Lower leg skin (tissue), 4 donors: Measurements from ENCODE around the gene ERG. TPM values are rescaled to one million over a fixed set of nuclear protein-coding genes. Genes with fewer than 3 reads are reported as not detected.
A peak's percentile ranks its signal among the peaks of the same experiment; 100 is the strongest.

ENCODE experiments used
- DNase-seq, 2 donors: peaks; one replicate each; pipeline ENCODE4 v3.0.0-alpha.2; 2019; ENCODE audit warnings: low spot score in 2 of 2
- H3K4me3 ChIP-seq: fragments of 200-600 bp; sonication (generic); 2 replicates; pipeline ENCODE4 v1.5.1; 2017; ENCODE audit warnings: mild to moderate bottlenecking, low read depth; ENCODE audit not compliant: poor library complexity, severe bottlenecking
- POLR2A ChIP-seq, 2 donors: fragments of 450-650 bp; IDR thresholded peaks; one replicate each; pipeline ENCODE4 v1.6.1; 2016 to 2017; ENCODE audit warnings: antibody characterized with exemption in 2 of 2, mild to moderate bottlenecking in 1 of 2, moderate library complexity in 1 of 2
- WGBS, 2 donors: methylation state at CpG; one replicate each; pipeline ENCODE4 v1.1.5; 2018; 5-methylcytosine and 5-hydroxymethylcytosine counted together
- intact Hi-C: fragments of 100-400 bp; cut with DNase I; formaldehyde crosslinking; loops from one replicate; pipeline ENCODE4 v1.15.0; 2023; ENCODE audit warnings: low total_unique reads
- total RNA-seq, 4 donors: library from RNA; depleted of rRNA; stranded (reverse); fragments of >200 nt; gene quantifications; one replicate each; pipeline ENCODE4 v1.1.0, GENCODE V29; 2016
- TF ChIP-seq, protein P1 (sequence below), 3 donors: fragments of 450-650 bp; IDR thresholded peaks; one replicate each; pipeline ENCODE4 v1.5.1; 2016; ENCODE audit warnings: antibody characterized with exemption in 3 of 3, mild to moderate bottlenecking in 3 of 3, moderate library complexity in 2 of 3

The ERG gene
- total RNA-seq, 4 donors from 2014 or later = 3.5 to 12.5 (median 6.6) TPM

DNA sequence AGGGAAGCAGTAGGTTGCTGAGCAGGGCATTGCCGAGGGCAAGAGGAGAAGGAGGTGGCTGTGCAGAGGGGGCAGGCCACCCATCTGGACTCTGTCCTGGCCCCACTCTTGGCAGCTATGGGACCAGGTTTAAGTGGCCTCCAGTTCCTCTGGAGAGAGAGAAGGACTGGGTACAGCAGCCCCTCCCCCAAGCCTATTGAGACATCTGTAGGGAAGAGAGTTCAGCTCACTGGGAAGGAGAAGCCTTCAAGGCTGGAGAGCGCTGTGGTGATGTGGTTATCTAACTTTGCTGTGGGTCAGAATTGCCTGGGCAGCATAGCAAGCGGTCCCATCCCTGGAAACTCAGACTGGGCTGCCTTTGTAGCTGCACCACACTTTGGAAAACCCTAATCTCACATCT, 147.6 kb downstream of the ERG start:
- intact Hi-C loops = loop anchor here (2.0 kb wide), 1 partner anchor 130 kb away; no protein-coding TSS in a partner anchor
- no peak for TF ChIP-seq POLR2A (IDR thresholded peaks at IDR 0.05)
- TF ChIP-seq, protein P1, sequence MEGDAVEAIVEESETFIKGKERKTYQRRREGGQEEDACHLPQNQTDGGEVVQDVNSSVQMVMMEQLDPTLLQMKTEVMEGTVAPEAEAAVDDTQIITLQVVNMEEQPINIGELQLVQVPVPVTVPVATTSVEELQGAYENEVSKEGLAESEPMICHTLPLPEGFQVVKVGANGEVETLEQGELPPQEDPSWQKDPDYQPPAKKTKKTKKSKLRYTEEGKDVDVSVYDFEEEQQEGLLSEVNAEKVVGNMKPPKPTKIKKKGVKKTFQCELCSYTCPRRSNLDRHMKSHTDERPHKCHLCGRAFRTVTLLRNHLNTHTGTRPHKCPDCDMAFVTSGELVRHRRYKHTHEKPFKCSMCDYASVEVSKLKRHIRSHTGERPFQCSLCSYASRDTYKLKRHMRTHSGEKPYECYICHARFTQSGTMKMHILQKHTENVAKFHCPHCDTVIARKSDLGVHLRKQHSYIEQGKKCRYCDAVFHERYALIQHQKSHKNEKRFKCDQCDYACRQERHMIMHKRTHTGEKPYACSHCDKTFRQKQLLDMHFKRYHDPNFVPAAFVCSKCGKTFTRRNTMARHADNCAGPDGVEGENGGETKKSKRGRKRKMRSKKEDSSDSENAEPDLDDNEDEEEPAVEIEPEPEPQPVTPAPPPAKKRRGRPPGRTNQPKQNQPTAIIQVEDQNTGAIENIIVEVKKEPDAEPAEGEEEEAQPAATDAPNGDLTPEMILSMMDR (IDR thresholded peaks at IDR 0.05) = no peak
- 91 to 96% methylated on average over 3 of the region's 3 CpGs for WGBS, 2 donors
- DNase-seq = no peak
- H3K4me3 ChIP-seq = no peak overlapping the region

DNA sequence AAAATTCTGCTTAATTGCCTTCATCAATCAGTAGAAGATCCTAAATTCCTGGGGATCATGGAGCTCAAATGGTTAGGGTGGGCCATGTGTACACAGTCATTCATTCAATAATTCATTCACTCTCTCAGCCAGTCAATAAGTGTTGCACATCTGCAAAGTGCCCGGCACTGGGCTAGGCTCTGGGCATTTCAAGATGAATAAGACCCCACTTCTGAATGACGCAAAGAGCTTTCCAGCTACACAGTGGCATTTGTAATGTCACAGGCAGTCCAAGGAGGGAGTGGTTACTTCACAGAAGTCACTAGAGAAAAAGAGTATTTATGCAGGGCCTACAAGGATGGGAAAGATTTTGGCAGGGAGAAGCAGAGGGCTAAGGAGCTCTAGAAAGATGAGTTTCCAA, 148.3 kb downstream of the ERG start:
- DNase-seq = no peak
- intact Hi-C loops = loop anchor here (2.0 kb wide), 1 partner anchor 129 kb away; no protein-coding TSS in a partner anchor
- 94 to 100% methylated on average over 2 of the region's 2 CpGs for WGBS, 2 donors
- TF ChIP-seq POLR2A (IDR thresholded peaks at IDR 0.05) = no peak
- TF ChIP-seq, protein P1 (IDR thresholded peaks at IDR 0.05) = no peak
- no peak overlapping the region for H3K4me3 ChIP-seq

DNA sequence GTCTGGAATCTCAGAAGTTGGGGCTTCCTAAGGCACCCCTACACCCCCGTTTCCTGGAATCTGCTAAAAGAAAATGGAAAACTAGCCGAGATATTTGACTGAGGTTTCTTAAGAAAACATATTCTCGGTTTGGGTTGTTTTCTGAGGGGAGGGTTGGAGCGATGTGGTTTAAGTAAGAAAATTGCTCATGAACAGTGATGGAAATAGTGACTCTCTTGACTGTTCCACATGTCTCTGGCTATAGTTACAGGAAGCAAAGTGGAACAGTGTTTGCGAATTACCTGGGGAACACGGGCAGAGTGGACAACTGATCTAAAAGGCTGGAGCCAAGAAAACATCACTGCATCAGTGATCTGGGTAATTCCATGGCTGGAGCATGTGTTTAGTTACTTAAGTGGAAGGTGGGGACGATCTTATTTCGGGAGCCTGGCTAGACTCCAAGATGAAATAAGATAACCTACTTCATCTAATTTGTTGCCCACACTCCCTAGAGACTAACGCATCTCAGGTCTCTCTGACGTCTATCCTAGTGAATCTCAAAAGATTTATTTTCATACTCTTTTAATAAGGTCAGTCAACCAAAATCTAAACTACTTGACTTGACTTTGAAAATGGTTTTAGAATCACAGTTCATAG, 149.0 kb downstream of the ERG start:
- intact Hi-C loops = no loop called here
- DNase-seq = no peak
- H3K4me3 ChIP-seq = no peak overlapping the region
- no peak for TF ChIP-seq POLR2A (IDR thresholded peaks at IDR 0.05)
- TF ChIP-seq, protein P1 (IDR thresholded peaks at IDR 0.05) = no peak
- 67 to 73% methylated on average over 10 of the region's 10 CpGs for WGBS, 2 donors

DNA sequence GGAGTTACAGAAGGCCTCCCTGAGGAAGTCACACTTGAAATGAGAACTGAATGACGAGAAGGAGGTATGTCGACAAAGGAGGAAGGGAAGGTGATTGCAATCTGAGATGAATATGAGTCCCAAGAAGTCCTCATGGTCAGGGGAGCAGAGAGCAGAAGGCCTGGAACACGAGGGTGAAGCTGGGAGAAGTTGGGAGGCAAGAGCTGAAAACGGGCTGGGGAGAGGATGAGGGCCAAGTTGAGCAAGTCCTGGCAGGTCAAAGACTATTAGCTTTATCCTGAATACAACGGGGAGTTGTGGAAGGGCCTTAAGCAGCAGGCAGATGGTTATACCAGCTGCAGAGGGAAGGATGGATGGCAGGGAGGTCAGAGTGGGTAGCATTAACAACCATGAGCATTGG, 152.0 kb downstream of the ERG start:
- TF ChIP-seq, protein P1 (IDR thresholded peaks at IDR 0.05) = no peak
- no peak for TF ChIP-seq POLR2A (IDR thresholded peaks at IDR 0.05)
- no peak overlapping the region for H3K4me3 ChIP-seq
- intact Hi-C loops = no loop called here
- peak in 1 of 2 donors; percentile 79 for DNase-seq
- 52 to 53% methylated on average over 5 of the region's 5 CpGs for whole genome bisulfite sequencing, 2 donors

DNA sequence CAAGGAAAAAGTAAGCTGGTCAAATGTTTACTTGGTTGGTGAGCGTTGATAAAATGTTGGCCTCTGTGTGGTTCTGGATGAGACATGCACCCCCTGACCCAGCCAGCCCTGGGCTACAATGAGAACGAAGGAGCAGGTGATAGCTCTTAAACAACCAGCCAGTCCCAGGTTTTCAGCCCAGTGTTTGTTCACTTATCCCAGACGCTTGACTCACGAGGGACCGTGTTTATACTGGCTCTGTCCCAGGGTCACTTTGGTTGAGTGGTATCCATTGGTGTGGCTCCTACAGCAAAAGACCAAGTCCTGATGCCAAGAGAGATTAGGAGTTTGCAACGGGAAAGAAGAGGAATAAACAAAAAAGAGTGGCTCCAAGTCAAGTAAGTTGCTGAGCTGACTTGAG, 154.6 kb downstream of the ERG start:
- no peak for TF ChIP-seq POLR2A (IDR thresholded peaks at IDR 0.05)
- TF ChIP-seq, protein P1 (IDR thresholded peaks at IDR 0.05) = no peak
- H3K4me3 ChIP-seq = no peak overlapping the region
- intact Hi-C loops = no loop called here
- peak in 1 of 2 donors; percentile 48 for DNase-seq
- 52 to 55% methylated on average over 6 of the region's 6 CpGs for WGBS, 2 donors

DNA sequence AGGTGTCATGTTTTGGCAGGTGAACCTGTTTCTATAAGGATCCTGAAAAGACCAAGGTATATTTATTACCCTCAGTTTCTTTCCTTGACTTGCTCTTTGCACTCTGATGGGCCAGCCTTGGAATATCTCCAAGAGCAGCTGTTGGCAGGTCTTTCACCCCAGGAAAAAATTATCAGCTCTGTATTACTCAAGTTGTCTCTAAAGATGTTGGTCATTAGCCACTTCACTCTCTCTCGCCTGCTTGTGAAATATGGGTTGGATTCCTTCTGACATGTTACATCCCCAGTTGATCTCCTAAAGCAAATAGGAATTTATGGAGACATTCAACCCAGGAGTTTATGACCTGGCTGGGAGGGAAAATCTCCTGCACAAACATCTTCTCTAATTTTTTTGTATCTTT, 155.5 kb downstream of the ERG start:
- no peak overlapping the region for H3K4me3 ChIP-seq
- DNase-seq = no peak
- 70 to 72% methylated on average over 1 of the region's 1 CpG for WGBS, 2 donors
- intact Hi-C loops = no loop called here
- TF ChIP-seq, protein P1 (IDR thresholded peaks at IDR 0.05) = no peak
- TF ChIP-seq POLR2A (IDR thresholded peaks at IDR 0.05) = no peak
